Measurements from ENCODE around the gene HSPA6.

GRCh38 chr1:161505686-161506085, 18.7 kb upstream of the HSPA6 start:
- no peak for TF ChIP-seq CTCF (IDR thresholded peaks at IDR 0.05; ENCODE audit: borderline replicate concordance, extremely low read depth, low read length, poor library complexity, severe bottlenecking)
- TF ChIP-seq EZH2 (IDR thresholded peaks at IDR 0.05; ENCODE audit: borderline replicate concordance, low read depth, low read length, severe bottlenecking): no peak

Data from DND-41 (cell line).